KMS-11 (cell line): Measurements from ENCODE around the gene CBLL1.

ENCODE experiments used
- H2AFZ ChIP-seq: fragments of 200-600 bp; sonication (generic); 2 replicates; pipeline ENCODE4 v1.6.1; 2016; ENCODE audit warnings: antibody characterized with exemption, mixed run types, low read depth
- H3K27ac ChIP-seq: fragments of 200-600 bp; sonication (generic); 2 replicates; pipeline ENCODE4 v1.6.1; 2016; ENCODE audit warnings: mild to moderate bottlenecking, mixed run types
- H3K27me3 ChIP-seq: fragments of 200-600 bp; sonication (generic); 2 replicates; pipeline ENCODE4 v1.6.1; 2017; ENCODE audit warnings: mild to moderate bottlenecking, low read depth, mixed run types, moderate library complexity; ENCODE audit not compliant: insufficient read depth
- H3K36me3 ChIP-seq: fragments of 200-600 bp; sonication (generic); 2 replicates; pipeline ENCODE4 v1.6.1; 2017; ENCODE audit warnings: mild to moderate bottlenecking, mixed run types; ENCODE audit not compliant: insufficient read depth
- H3K4me1 ChIP-seq: fragments of 200-600 bp; sonication (generic); 2 replicates; pipeline ENCODE4 v1.6.1; 2016; ENCODE audit warnings: mild to moderate bottlenecking, low read depth, mixed run types; ENCODE audit not compliant: poor library complexity, severe bottlenecking
- H3K4me2 ChIP-seq: fragments of 200-600 bp; sonication (generic); 2 replicates; pipeline ENCODE4 v1.7.0; 2016; ENCODE audit warnings: mild to moderate bottlenecking, mixed run types
- H3K4me3 ChIP-seq: fragments of 200-600 bp; sonication (generic); IDR thresholded peaks from 2 replicates; pipeline ENCODE4 v1.6.1; 2017; ENCODE audit warnings: low read depth, low read length, mixed read lengths; ENCODE audit not compliant: insufficient read depth
- H3K79me2 ChIP-seq: fragments of 200-600 bp; sonication (generic); 2 replicates; pipeline ENCODE4 v1.6.1; 2016; ENCODE audit warnings: low read depth, mixed run types; ENCODE audit not compliant: insufficient read depth
- H3K9ac ChIP-seq: fragments of 200-600 bp; sonication (generic); 2 replicates; pipeline ENCODE4 v1.6.1; 2016; ENCODE audit warnings: mild to moderate bottlenecking, mixed run types
- H4K20me1 ChIP-seq: fragments of 200-600 bp; sonication (generic); 2 replicates; pipeline ENCODE4 v1.6.1; 2016; ENCODE audit warnings: mild to moderate bottlenecking, mixed run types; ENCODE audit not compliant: insufficient read depth
- CTCF ChIP-seq: fragments of 200-600 bp; sonication (generic); conservative IDR thresholded peaks from 2 replicates; pipeline ENCODE4 v1.6.1; 2017; ENCODE audit warnings: low read depth, mild to moderate bottlenecking, antibody characterized with exemption, low read length, moderate library complexity, mixed read lengths

CBLL1 gene

GRCh38 chr7:107788216-107788615 lies 44.3 kb downstream of the CBLL1 start:
- H2AFZ ChIP-seq, result no peak overlapping the region
- no peak overlapping the region for H3K9ac ChIP-seq
- H3K4me1 ChIP-seq, result no peaks in the 10 kb centered on the region
- no peaks in the 10 kb centered on the region for H3K36me3 ChIP-seq
- H3K79me2 ChIP-seq, result no peaks in the 10 kb centered on the region
- H3K4me3 ChIP-seq, result no peak overlapping the region
- H4K20me1 ChIP-seq, result no peaks in the 10 kb centered on the region
- H3K4me2 ChIP-seq, result no peak overlapping the region
- no peak overlapping the region for H3K27ac ChIP-seq
- no peak for TF ChIP-seq CTCF
- H3K27me3 ChIP-seq, result no peaks in the 10 kb centered on the region

GRCh38 chr7:107788662-107789061 lies 44.7 kb downstream of the CBLL1 start:
- no peaks in the 10 kb centered on the region for H3K36me3 ChIP-seq
- no peaks in the 10 kb centered on the region for H3K27me3 ChIP-seq
- H3K4me2 ChIP-seq, result no peak overlapping the region
- H3K9ac ChIP-seq, result no peak overlapping the region
- no peaks in the 10 kb centered on the region for H4K20me1 ChIP-seq
- no peaks in the 10 kb centered on the region for H3K79me2 ChIP-seq
- H3K27ac ChIP-seq, result no peak overlapping the region
- H3K4me3 ChIP-seq, result no peak overlapping the region
- TF ChIP-seq CTCF, result no peak
- no peak overlapping the region for H2AFZ ChIP-seq
- H3K4me1 ChIP-seq, result no peaks in the 10 kb centered on the region

- H3K4me1 ChIP-seq, result no peaks in the 10 kb centered on the region
- no peaks in the 10 kb centered on the region for H3K27me3 ChIP-seq
- H3K4me3 ChIP-seq, result no peak overlapping the region
- no peaks in the 10 kb centered on the region for H3K79me2 ChIP-seq
- H3K9ac ChIP-seq, result no peak overlapping the region
- no peaks in the 10 kb centered on the region for H4K20me1 ChIP-seq
- TF ChIP-seq CTCF, result no peak
- no peak overlapping the region for H3K27ac ChIP-seq
- no peak overlapping the region for H2AFZ ChIP-seq
- H3K4me2 ChIP-seq, result no peak overlapping the region
- H3K36me3 ChIP-seq, result no peaks in the 10 kb centered on the region
These were observed 45.7 kb downstream of the CBLL1 start for GRCh38 chr7:107789647-107790046.

GRCh38 chr7:107792364-107792763 lies 48.4 kb downstream of the CBLL1 start:
- no peak overlapping the region for H2AFZ ChIP-seq
- H3K36me3 ChIP-seq, result no peaks in the 10 kb centered on the region
- H3K79me2 ChIP-seq, result no peaks in the 10 kb centered on the region
- H3K4me3 ChIP-seq, result no peak overlapping the region
- no peak overlapping the region for H3K9ac ChIP-seq
- no peaks in the 10 kb centered on the region for H3K27me3 ChIP-seq
- H3K4me2 ChIP-seq, result no peak overlapping the region
- H3K27ac ChIP-seq, result no peak overlapping the region
- no peaks in the 10 kb centered on the region for H4K20me1 ChIP-seq
- TF ChIP-seq CTCF, result no peak
- H3K4me1 ChIP-seq, result no peaks in the 10 kb centered on the region
